CD4-positive, CD25-positive, alpha-beta regulatory T cell (primary cell): ENCODE measurements around the gene HOGA1. TPM values are rescaled to one million over a fixed set of nuclear protein-coding genes. Genes with fewer than 3 reads are reported as not detected.
A peak's percentile ranks its signal among the peaks of the same experiment; 100 is the strongest.

Experiments used
- ATAC-seq, 2 donors: fragments of 150-1000 bp; cut with Tn5 transposase; one replicate each; pipeline ENCODE4 v1.10.0; 2021; ENCODE audit warnings: low read depth in 2 of 2, moderate number of reproducible peaks in 2 of 2, moderate library complexity in 1 of 2
- DNase-seq, 3 donors: peaks; one replicate each; pipeline versions ENCODE4 v3.0.0 to v3.0.0-alpha.2; 2012 to 2022; ENCODE audit warnings: mixed read lengths in 1 of 3
- H3K27ac ChIP-seq: one replicate; pipeline ENCODE4 v1.7.0; 2013; ENCODE audit warnings: mild to moderate bottlenecking, low read length; ENCODE audit not compliant: insufficient read depth, poor library complexity, severe bottlenecking
- H3K27me3 ChIP-seq: one replicate; pipeline ENCODE4 v1.7.0; 2013; ENCODE audit warnings: low read length; ENCODE audit not compliant: control insufficient read depth, insufficient read depth
- H3K36me3 ChIP-seq: one replicate; pipeline ENCODE4 v1.7.0; 2013; ENCODE audit warnings: mild to moderate bottlenecking, low read length, moderate library complexity; ENCODE audit not compliant: control insufficient read depth, insufficient read depth
- H3K4me1 ChIP-seq: 2 replicates; pipeline ENCODE4 v1.7.0; 2013; ENCODE audit warnings: mild to moderate bottlenecking, low read length; ENCODE audit not compliant: insufficient read depth, control insufficient read depth, poor library complexity, severe bottlenecking
- H3K4me3 ChIP-seq: one replicate; pipeline ENCODE4 v1.7.0; 2013; ENCODE audit warnings: low read depth, mild to moderate bottlenecking, low read length, moderate library complexity
- H3K9me3 ChIP-seq, 2 experiments: 1 replicate in 1 of 2; 2 replicates in 1 of 2; pipeline ENCODE4 v1.7.0; 2013; ENCODE audit warnings: low read length in 2 of 2, mild to moderate bottlenecking in 1 of 2, moderate library complexity in 1 of 2; ENCODE audit not compliant: control insufficient read depth in 2 of 2
- H3K27ac Mint-ChIP-seq, 3 donors: one replicate each; pipeline ENCODE4 v1.8.0; 2020 to 2022; ENCODE audit warnings: mild to moderate bottlenecking in 3 of 3, mixed read lengths in 3 of 3, moderate library complexity in 2 of 3
- H3K27me3 Mint-ChIP-seq: one replicate; pipeline ENCODE4 v1.8.0; 2022; ENCODE audit warnings: mild to moderate bottlenecking, mixed read lengths
- H3K36me3 Mint-ChIP-seq: one replicate; pipeline ENCODE4 v1.8.0; 2020; ENCODE audit warnings: mixed read lengths
- H3K4me1 Mint-ChIP-seq, 4 donors: one replicate each; pipeline ENCODE4 v1.8.0; 2020 to 2022; ENCODE audit warnings: mixed read lengths in 4 of 4, mild to moderate bottlenecking in 1 of 4
- H3K4me3 Mint-ChIP-seq, 4 donors: one replicate each; pipeline ENCODE4 v1.8.0; 2020 to 2022; ENCODE audit warnings: mild to moderate bottlenecking in 4 of 4, mixed read lengths in 4 of 4, moderate library complexity in 3 of 4
- H3K9me3 Mint-ChIP-seq, 7 donors: one replicate each; pipeline ENCODE4 v1.8.0; 2020 to 2022; ENCODE audit warnings: mixed read lengths in 7 of 7, mild to moderate bottlenecking in 3 of 7, moderate library complexity in 2 of 7
- polyA plus RNA-seq, 4 donors: library from polyadenylated mRNA; unstranded; fragments of 300-500 nt; fragmentation: Illumina TruSeq; gene quantifications; one replicate each; pipeline ENCODE4 v1.2.3, GENCODE V29; 2021
- total RNA-seq: library from RNA; stranded (reverse); gene quantifications from one replicate; pipeline ENCODE4 v1.2.3, GENCODE V29; 2022

HOGA1 gene
- total and polyA plus RNA-seq, 5 donors from 2014 or later, result not detected

GRCh38 chr10:97598407-97599271 is 14.4 kb downstream of the HOGA1 start:
- H3K4me1 Mint-ChIP-seq, result peaks cover 0 to 5% (median 0%) of the 10 kb centered on the region in 4 donors

GRCh38 chr10:97599272-97599619 is 15.1 kb downstream of the HOGA1 start:
- ATAC-seq, result no peak
- Mint-ChIP-seq H3K27ac (peak overlapping the region in 1 of 3 donors; percentile 15), H3K9me3 (peaks cover 0 to 1% (median 0%) of the 10 kb centered on the region in 7 donors), H3K4me1 (peaks cover 0 to 5% (median 0%) of the 10 kb centered on the region in 4 donors), H3K27me3 (no peaks in the 10 kb centered on the region), H3K36me3 (no peaks in the 10 kb centered on the region), H3K4me3 (no peak overlapping the region)
- H3K4me3 ChIP-seq, result no peak overlapping the region
- H3K9me3 ChIP-seq, result no peaks in the 10 kb centered on the region
- DNase-seq, result no peak
- no peaks in the 10 kb centered on the region for H3K36me3 ChIP-seq
- no peaks in the 10 kb centered on the region for H3K27me3 ChIP-seq
- H3K27ac ChIP-seq, result no peak overlapping the region
- H3K4me1 ChIP-seq, result no peaks in the 10 kb centered on the region

More at GRCh38 chr10:97598407-97599271, 14.4 kb downstream of the HOGA1 start:
- Mint-ChIP-seq H3K36me3 (no peaks in the 10 kb centered on the region), H3K27me3 (no peaks in the 10 kb centered on the region), H3K4me3 (no peak overlapping the region), H3K9me3 (peaks cover 0 to 1% (median 0%) of the 10 kb centered on the region in 7 donors), H3K27ac (no peak overlapping the region)
- no peak overlapping the region for H3K27ac ChIP-seq
- no peaks in the 10 kb centered on the region for H3K4me1 ChIP-seq
- ATAC-seq (no peak), DNase-seq (no peak)
- H3K4me3 ChIP-seq, result no peak overlapping the region
- no peaks in the 10 kb centered on the region for H3K36me3 ChIP-seq
- no peaks in the 10 kb centered on the region for H3K9me3 ChIP-seq
- H3K27me3 ChIP-seq, result no peaks in the 10 kb centered on the region

- Mint-ChIP-seq H3K36me3 (no peaks in the 10 kb centered on the region), H3K27me3 (peaks cover 3% of the 10 kb centered on the region), H3K4me1 (peaks cover 0 to 4% (median 0%) of the 10 kb centered on the region in 4 donors), H3K27ac (no peak overlapping the region), H3K9me3 (peaks cover 0 to 1% (median 0%) of the 10 kb centered on the region in 7 donors), H3K4me3 (no peak overlapping the region)
- Histone ChIP-seq H3K36me3 (no peaks in the 10 kb centered on the region), H3K4me1 (no peaks in the 10 kb centered on the region), H3K4me3 (no peak overlapping the region), H3K27ac (no peak overlapping the region), H3K27me3 (no peaks in the 10 kb centered on the region), H3K9me3 (no peaks in the 10 kb centered on the region)
- no peak for ATAC-seq
- no peak for DNase-seq
These were observed 16.4 kb downstream of the HOGA1 start for GRCh38 chr10:97600616-97601015.

- ATAC-seq, result no peak
- no peaks in the 10 kb centered on the region for H3K9me3 ChIP-seq
These were observed 17.4 kb downstream of the HOGA1 start for GRCh38 chr10:97601268-97602215.

GRCh38 chr10:97607095-97607636 is 23.0 kb downstream of the HOGA1 start:
- H3K27ac Mint-ChIP-seq, result peak overlapping the region in 1 of 3 donors; percentile 14
- H3K36me3 Mint-ChIP-seq, result no peaks in the 10 kb centered on the region
- H3K9me3 Mint-ChIP-seq, result no peaks in the 10 kb centered on the region
- DNase-seq (no peak), ATAC-seq (no peak)
- peaks cover 10% of the 10 kb centered on the region for H3K27me3 Mint-ChIP-seq
- no peak overlapping the region for H3K27ac ChIP-seq
- no peak overlapping the region for H3K4me3 ChIP-seq
- no peaks in the 10 kb centered on the region for H3K36me3 ChIP-seq
- H3K27me3 ChIP-seq, result no peaks in the 10 kb centered on the region
- no peak overlapping the region for H3K4me3 Mint-ChIP-seq
- H3K4me1 ChIP-seq, result no peaks in the 10 kb centered on the region
- H3K9me3 ChIP-seq, result no peaks in the 10 kb centered on the region
- H3K4me1 Mint-ChIP-seq, result no peaks in the 10 kb centered on the region

More at GRCh38 chr10:97601268-97602215, 17.4 kb downstream of the HOGA1 start:
- Mint-ChIP-seq H3K27me3 (peaks cover 4% of the 10 kb centered on the region), H3K4me1 (no peaks in the 10 kb centered on the region), H3K27ac (no peak overlapping the region), H3K36me3 (no peaks in the 10 kb centered on the region), H3K4me3 (no peak overlapping the region), H3K9me3 (peaks cover 0 to 1% (median 0%) of the 10 kb centered on the region in 7 donors)
- H3K4me3 ChIP-seq, result no peak overlapping the region
- no peaks in the 10 kb centered on the region for H3K27me3 ChIP-seq
- no peaks in the 10 kb centered on the region for H3K4me1 ChIP-seq
- DNase-seq, result no peak
- H3K36me3 ChIP-seq, result no peaks in the 10 kb centered on the region
- H3K27ac ChIP-seq, result no peak overlapping the region

- Histone ChIP-seq H3K36me3 (no peaks in the 10 kb centered on the region), H3K4me3 (no peak overlapping the region), H3K27ac (no peak overlapping the region), H3K9me3 (no peaks in the 10 kb centered on the region), H3K27me3 (no peaks in the 10 kb centered on the region), H3K4me1 (no peaks in the 10 kb centered on the region)
- no peaks in the 10 kb centered on the region for H3K9me3 Mint-ChIP-seq
- ATAC-seq (no peak), DNase-seq (no peak)
- no peaks in the 10 kb centered on the region for H3K4me1 Mint-ChIP-seq
- no peaks in the 10 kb centered on the region for H3K36me3 Mint-ChIP-seq
- H3K27ac Mint-ChIP-seq, result no peak overlapping the region
- H3K4me3 Mint-ChIP-seq, result no peak overlapping the region
- peaks cover 10% of the 10 kb centered on the region for H3K27me3 Mint-ChIP-seq
These were observed 24.9 kb downstream of the HOGA1 start for GRCh38 chr10:97608991-97609561.

- no peak for DNase-seq
- no peak for ATAC-seq
- no peak overlapping the region for H3K27ac ChIP-seq
- H3K36me3 ChIP-seq, result no peaks in the 10 kb centered on the region
- H3K4me1 Mint-ChIP-seq, result no peaks in the 10 kb centered on the region
- peaks cover 6% of the 10 kb centered on the region for H3K27me3 Mint-ChIP-seq
- no peaks in the 10 kb centered on the region for H3K9me3 ChIP-seq
- H3K27ac Mint-ChIP-seq, result no peak overlapping the region
- H3K4me3 ChIP-seq, result no peak overlapping the region
- H3K9me3 Mint-ChIP-seq, result no peaks in the 10 kb centered on the region
- no peak overlapping the region for H3K4me3 Mint-ChIP-seq
- H3K4me1 ChIP-seq, result no peaks in the 10 kb centered on the region
- no peaks in the 10 kb centered on the region for H3K27me3 ChIP-seq
- H3K36me3 Mint-ChIP-seq, result peaks cover 5% of the 10 kb centered on the region
These were observed 27.3 kb downstream of the HOGA1 start for GRCh38 chr10:97611473-97611872.
